Progenitor cell of endocrine pancreas (in vitro differentiated cells): Measurements from ENCODE around the gene ZP1. TPM values are rescaled to one million over a fixed set of nuclear protein-coding genes. Genes with fewer than 3 reads are reported as not detected.

Source experiments
- DNase-seq: peaks from one replicate; pipeline ENCODE4 v3.0.0; 2021; ENCODE audit warnings: low spot score; ENCODE audit not compliant: unreplicated experiment
- H3K27ac Mint-ChIP-seq: 2 replicates; pipeline ENCODE4 v1.8.0; 2021; ENCODE audit warnings: mild to moderate bottlenecking, moderate library complexity, mixed read lengths
- H3K27me3 Mint-ChIP-seq: 2 replicates; pipeline ENCODE4 v1.8.0; 2021; ENCODE audit warnings: mixed read lengths
- H3K36me3 Mint-ChIP-seq: 2 replicates; pipeline ENCODE4 v1.8.0; 2022; ENCODE audit warnings: mixed read lengths; ENCODE audit not compliant: insufficient read depth
- H3K4me1 Mint-ChIP-seq: 2 replicates; pipeline ENCODE4 v1.8.0; 2021; ENCODE audit warnings: low read depth, mixed read lengths
- H3K4me3 Mint-ChIP-seq: 2 replicates; pipeline ENCODE4 v1.8.0; 2021; ENCODE audit warnings: low read depth, mild to moderate bottlenecking, moderate library complexity, mixed read lengths
- H3K9me3 Mint-ChIP-seq: 2 replicates; pipeline ENCODE4 v1.8.0; 2021; ENCODE audit warnings: low read depth, mixed read lengths
- CTCF ChIP-seq: fragments of 200-600 bp; sonication (generic); IDR thresholded peaks from one replicate; pipeline ENCODE4 v1.5.0; 2021; ENCODE audit warnings: antibody characterized with exemption, mild to moderate bottlenecking; ENCODE audit not compliant: unreplicated experiment
- total RNA-seq: library from RNA; stranded (reverse); gene quantifications from 2 replicates; pipeline ENCODE4 v1.2.1, GENCODE V29; 2021

The ZP1 gene
- total RNA-seq, 1 donor from 2014 or later: not detected

- no peak for TF ChIP-seq CTCF
These were observed 31.9 kb upstream of the ZP1 start for GRCh38 chr11:60835534-60835846.

GRCh38 chr11:60836866-60837515, 30.4 kb upstream of the ZP1 start:
- no peak overlapping the region for H3K27ac Mint-ChIP-seq
- no peaks in the 10 kb centered on the region for H3K9me3 Mint-ChIP-seq
- peaks cover 19% of the 10 kb centered on the region for H3K27me3 Mint-ChIP-seq
- H3K36me3 Mint-ChIP-seq: no peaks in the 10 kb centered on the region
- H3K4me3 Mint-ChIP-seq: no peak overlapping the region
- no peak for DNase-seq
- TF ChIP-seq CTCF: no peak
- H3K4me1 Mint-ChIP-seq: peaks cover 4% of the 10 kb centered on the region

More at GRCh38 chr11:60835534-60835846, 31.9 kb upstream of the ZP1 start:
- H3K27me3 Mint-ChIP-seq: peaks cover 33% of the 10 kb centered on the region
- H3K36me3 Mint-ChIP-seq: no peaks in the 10 kb centered on the region
- DNase-seq: no peak
- H3K4me1 Mint-ChIP-seq: no peaks in the 10 kb centered on the region
- no peak overlapping the region for H3K4me3 Mint-ChIP-seq
- H3K27ac Mint-ChIP-seq: no peak overlapping the region
- H3K9me3 Mint-ChIP-seq: no peaks in the 10 kb centered on the region

- H3K4me1 Mint-ChIP-seq: peaks cover 10% of the 10 kb centered on the region
- H3K36me3 Mint-ChIP-seq: no peaks in the 10 kb centered on the region
- peaks cover 8% of the 10 kb centered on the region for H3K27me3 Mint-ChIP-seq
- H3K27ac Mint-ChIP-seq: no peak overlapping the region
- no peaks in the 10 kb centered on the region for H3K9me3 Mint-ChIP-seq
- TF ChIP-seq CTCF: peak; percentile 41
- no peak overlapping the region for H3K4me3 Mint-ChIP-seq
- no peak for DNase-seq
These were observed 29.2 kb upstream of the ZP1 start for GRCh38 chr11:60838132-60838531.

GRCh38 chr11:60840470-60841430, 26.6 kb upstream of the ZP1 start:
- Mint-ChIP-seq H3K9me3 (no peaks in the 10 kb centered on the region), H3K4me1 (peaks cover 33% of the 10 kb centered on the region), H3K4me3 (peak overlapping the region; percentile 84), H3K27me3 (peaks cover 4% of the 10 kb centered on the region), H3K27ac (peak overlapping the region; percentile 26), H3K36me3 (no peaks in the 10 kb centered on the region)
- no peak for DNase-seq
- TF ChIP-seq CTCF: no peak

- peak; percentile 98 for DNase-seq
- Mint-ChIP-seq H3K27me3 (peaks cover 4% of the 10 kb centered on the region), H3K27ac (peak within 1 kb of the TSS; percentile 76), H3K4me1 (peaks cover 33% of the 10 kb centered on the region), H3K9me3 (no peaks in the 10 kb centered on the region), H3K4me3 (peak within 1 kb of the TSS; percentile 84), H3K36me3 (no peaks in the 10 kb centered on the region)
- TF ChIP-seq CTCF: no peak
These were observed 25.3 kb upstream of the ZP1 start, which contains the start of gene CCDC86 for GRCh38 chr11:60841797-60842667. Gene CCDC86, plus strand, starts transcription at chr11:60842113. Its CDS starts 12 bp downstream, at chr11:60842125.
